Activated CD8-positive, alpha-beta T cell treated with anti-CD3 and anti-CD28 coated beads, Interleukin-2, amount 10 ng/mL, durations not matched to agents 7 days and 5 days (primary cell): ENCODE measurements around the gene ZNF585A. TPM values are rescaled to one million over a fixed set of nuclear protein-coding genes. Genes with fewer than 3 reads are reported as not detected.

ENCODE experiments used
- total RNA-seq, 2 experiments: library from RNA; stranded (reverse); gene quantifications; one replicate each; pipeline ENCODE4 v1.2.3, GENCODE V29; 2021

The ZNF585A gene
- total RNA-seq, 2 experiments from 2014 or later, result 7.9 TPM

Other genes starting within 250 kb of the ZNF585A start
- gene ZNF420, start 94.3 kb downstream of the ZNF585A start, total RNA-seq, result 10 to 100 TPM; 10.3 to 11.6 TPM
- gene ZNF585B, start 37.8 kb upstream of the ZNF585A start, total RNA-seq, result 10 to 100 TPM; 10.0 to 12.0 TPM
- gene ZNF383, start 45.5 kb upstream of the ZNF585A start, total RNA-seq, result 10 to 100 TPM; 10.5 to 11.2 TPM
- 1 to 10 TPM; 6.5 to 6.7 TPM for gene ZNF527, start 198.4 kb upstream of the ZNF585A start, total RNA-seq